IPS-NIHi7 (cell line): ENCODE measurements around the gene PTGES3.
"Not testable (repeated sequence)": the region's sequence is repeated elsewhere in the genome, so short reads cannot be mapped to it uniquely, and the experiment has no call there.

ENCODE experiments used
- DNase-seq: peaks from one replicate; pipeline ENCODE4 v3.0.0; 2012; ENCODE audit warnings: mixed read lengths; ENCODE audit errors: extremely low spot score

The PTGES3 gene

DNA sequence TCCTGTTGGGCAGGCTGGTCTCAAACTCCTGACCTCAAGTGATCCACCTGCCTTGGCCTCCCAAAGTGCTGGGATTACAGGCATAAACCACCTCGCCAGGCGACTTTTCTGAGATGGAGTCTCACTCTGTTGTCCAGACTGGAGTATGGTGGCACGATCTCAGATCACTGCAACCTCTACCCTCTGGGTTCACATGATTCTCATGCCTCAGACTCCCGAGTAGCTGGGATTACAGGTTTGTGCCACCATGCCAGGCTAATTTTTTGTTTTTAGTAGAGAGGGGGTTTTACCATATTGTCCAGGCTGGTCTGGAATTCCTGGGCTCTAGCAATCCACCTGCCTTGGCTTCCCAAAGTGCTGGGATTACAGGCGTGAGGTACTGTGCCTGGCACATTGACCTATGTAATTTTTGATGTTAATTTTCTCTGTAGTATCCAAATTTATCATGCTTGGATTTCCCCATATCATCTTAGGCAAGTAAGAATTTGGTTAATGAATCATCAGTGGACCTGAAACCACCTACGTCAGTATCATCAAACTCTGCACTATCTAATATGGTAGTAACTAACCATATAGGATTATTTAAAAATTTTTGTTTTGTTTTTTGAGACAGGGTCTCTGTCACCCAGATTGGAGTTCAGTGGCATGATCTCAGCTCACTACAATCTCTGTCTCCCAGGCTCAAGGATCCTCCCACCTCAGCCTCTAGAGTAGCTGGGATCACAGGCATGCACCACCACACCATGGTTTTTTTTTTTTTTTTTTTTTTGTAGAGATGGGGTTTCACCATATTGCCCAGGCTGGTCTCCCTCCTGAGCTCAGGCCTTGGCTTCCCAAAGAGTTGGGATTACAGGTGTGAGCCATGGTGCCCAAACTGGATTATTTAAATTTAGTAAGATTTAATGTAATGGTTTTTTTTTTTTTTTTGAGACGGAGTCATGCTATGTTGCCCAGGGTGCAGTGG lies 30.4 kb downstream of the PTGES3 start:
- no peak for DNase-seq

GRCh38 chr12:56653781-56654180 lies 34.3 kb downstream of the PTGES3 start:
- not testable (repeated sequence) for DNase-seq

DNA sequence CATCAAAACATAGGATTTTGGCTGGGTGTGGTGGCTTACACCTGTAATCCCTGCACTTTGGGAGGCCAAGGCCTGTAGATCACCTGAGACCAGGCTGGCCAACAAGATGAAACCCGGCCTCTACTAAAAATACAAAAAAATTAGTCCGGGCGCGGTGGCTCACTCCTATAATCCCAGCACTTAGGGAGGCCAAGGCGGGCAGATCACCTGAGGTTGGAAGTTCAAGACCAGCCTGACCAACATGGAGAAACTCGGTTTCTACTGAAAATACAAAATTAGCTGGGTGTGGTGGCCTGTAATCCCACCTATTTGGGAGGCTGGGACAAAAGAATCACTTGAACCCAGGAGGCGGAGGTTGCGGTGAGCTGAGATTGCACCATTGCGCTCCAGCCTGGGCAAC lies 40.1 kb downstream of the PTGES3 start:
- not testable (repeated sequence) for DNase-seq

DNA sequence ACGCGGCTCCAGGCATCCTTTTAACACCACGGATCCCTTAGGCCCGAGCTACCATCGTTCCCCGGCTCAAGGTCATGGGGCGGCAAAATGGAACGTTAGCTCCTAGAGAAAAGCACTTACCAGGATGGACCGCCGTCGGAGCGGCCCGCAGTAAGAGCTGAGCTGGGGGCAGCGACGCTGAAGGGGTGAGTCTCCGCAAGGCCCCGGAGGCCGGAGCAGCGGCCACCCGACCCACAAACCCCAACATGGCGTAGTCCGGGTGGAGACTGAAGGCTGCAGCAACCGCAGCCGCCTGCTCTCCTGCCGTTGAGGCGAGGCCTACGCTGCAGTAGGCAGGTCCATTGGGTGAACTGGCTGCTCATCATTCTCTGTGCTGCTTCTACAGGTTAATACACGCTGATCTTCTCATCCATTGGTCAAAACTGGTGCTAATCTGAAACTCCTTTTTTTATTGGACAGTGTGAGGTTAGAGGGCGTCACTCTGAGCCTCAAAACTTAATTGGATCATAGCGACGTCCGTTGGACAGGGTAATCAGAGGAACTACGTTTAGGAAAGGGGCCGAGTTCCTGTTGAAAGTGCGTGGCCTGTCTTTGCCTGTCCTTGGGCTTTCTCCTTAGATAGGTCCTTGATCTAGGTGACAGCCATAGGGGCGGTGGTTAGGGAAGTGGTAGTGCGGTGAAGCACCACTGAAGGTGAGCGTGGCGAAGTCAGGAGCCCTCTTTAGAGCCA lies 42.2 kb downstream of the PTGES3 start, which contains the start of gene ATP5F1B:
Gene ATP5F1B (minus strand): TSS at position 268 of the 730 bp plus-strand sequence. CDS start 21 bp downstream, at position 247.
- DNase-seq: peak; percentile 98

DNA sequence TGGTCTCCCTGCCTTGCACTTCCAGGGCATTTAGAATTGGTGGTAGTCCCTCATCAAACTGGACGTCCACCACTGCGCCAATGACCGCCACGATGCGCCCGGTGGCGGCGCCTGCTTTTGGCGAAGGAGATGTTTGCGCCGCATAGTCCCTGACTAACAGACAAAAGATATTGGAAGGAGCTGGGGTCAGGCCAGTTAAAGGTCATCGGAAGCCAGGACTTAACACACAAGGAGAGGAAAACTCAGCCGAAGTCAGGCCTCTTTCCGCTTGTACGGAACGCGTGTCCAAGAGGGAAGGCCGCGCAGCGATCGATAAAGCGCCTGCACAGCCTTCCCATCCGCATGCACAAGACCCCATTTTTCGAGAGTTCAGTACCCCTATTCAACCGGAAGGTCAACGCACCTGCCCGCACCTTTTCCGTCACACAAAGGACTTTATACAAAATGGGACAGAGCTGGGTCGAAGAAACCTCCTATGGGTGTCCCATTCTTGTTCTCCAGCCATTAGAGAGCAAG lies 42.8 kb downstream of the PTGES3 start:
- no peak for DNase-seq

DNA sequence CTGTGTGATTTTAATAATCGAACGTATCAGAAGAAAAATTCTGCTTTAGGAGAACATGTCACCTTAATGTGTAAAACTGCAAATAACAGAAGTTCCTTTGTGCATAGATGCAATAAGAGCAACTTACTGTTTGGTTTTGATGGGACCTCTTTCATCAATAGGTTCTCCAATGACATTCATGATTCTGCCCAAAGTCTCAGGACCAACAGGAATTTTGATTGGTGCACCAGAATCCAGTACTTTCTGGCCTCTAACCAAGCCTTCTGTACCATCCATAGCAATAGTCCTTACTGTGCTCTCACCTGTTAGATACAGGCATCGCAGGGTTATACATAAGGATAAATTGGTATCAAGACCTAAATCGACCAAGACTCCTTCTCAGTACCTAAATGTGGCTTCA lies 43.4 kb downstream of the PTGES3 start:
- no peak for DNase-seq

- DNase-seq: no peak
Measured at GRCh38 chr12:56641219-56641618, 46.9 kb downstream of the PTGES3 start.

DNA sequence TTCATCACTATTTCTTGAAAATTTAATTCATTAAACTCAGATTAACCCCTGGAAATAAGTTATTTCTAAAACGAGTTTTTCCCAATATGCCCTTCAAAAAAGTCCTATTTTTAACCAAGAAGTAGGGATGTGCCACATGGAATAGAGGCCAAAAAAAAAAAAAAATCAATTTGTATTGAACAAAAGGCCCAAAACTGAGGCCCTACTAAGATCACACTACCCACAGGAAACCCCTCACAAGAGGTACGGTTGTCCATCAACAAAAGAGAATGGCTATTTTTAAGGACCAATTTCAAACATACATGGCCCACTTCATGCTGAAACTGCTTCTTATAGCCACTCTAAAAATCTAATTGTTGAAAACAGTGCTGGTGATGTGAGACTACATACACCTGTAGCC lies 50.5 kb downstream of the PTGES3 start:
- no peak for DNase-seq

DNA sequence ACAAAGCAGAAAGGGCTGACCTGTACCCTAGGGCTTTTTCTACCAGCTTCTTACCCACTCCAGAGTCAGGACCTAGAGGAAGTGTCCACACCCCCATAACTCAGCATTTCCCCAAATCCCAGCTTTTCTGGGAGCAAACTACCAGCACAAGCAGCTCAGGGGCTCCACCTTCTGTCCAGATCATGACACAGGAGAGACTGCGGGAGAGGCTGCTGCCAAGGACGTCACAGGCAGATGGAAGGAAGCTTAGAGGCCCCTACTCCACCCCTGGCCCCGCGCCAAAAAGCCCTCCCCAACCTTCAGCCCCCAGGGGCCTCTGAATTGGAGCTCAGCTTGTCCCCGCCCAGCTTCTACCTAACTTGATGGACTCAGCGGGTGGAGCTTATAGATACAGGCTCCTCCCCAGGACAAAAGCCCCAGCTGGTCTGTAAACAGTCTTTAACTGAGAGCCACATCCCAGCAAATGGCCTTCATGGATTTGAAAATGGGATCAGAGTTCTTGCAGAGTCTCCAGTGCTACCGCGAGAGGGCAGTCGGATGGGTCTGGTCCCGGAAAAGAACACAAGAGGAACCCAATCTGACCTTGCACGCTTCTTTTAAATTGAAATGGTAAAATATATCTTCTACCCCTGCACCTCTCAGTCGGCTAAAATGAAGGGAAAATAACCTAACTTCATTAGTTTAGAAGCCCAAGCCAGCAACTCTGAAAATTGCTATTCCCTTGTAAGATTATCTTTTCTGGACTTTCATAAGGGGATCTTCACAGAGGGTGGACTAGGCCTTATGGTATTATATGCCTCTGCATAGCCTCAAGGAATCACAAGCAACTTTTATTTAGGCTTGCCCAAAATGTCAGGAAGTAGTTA lies 51.2 kb downstream of the PTGES3 start:
- DNase-seq: peak; percentile 92

DNA sequence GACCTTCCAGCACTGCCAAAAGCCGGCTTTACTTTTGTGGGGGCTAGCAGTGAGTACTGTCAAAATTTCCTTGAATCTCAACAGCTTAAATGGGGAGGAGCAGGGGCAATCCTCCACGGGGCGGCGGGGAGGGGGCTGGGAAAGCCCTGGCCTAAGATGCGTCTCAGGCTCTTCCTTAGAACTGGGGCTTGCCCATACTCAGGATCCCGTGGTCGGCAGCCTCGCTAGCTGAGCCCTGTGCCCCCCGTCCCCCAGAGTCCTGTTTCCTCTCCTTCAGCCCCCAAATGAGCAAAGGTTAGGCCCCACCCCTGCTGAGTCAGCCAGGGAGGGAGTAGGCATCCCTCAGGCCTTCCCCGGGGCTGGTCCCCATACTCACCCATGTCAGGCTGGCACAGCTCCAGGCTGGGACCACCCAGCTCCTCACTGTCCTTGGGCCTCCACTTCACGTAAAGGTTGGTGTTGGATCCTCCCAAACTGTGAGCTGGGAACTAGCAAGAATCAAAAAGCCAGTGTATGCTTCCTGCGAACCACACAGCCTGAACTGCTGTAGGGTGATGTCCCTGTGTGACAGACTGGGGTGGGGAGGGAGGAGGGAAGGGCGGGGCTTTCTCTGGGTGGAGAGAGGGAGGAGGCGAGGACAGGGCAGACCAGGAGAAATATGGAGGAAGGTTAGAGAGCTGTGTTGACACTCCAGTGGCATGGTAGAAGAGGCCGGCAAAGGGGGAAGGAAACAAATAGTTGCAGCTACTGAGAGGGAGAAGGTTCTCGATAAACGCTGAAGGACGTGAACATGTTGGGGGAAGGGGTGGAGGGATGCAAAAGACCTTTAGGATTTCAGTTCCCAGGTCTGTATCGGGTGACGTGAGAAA lies 52.0 kb downstream of the PTGES3 start:
- peak; percentile 73 for DNase-seq

GRCh38 chr12:56634837-56635791 lies 53.0 kb downstream of the PTGES3 start:
- DNase-seq: peak; percentile 69

DNA sequence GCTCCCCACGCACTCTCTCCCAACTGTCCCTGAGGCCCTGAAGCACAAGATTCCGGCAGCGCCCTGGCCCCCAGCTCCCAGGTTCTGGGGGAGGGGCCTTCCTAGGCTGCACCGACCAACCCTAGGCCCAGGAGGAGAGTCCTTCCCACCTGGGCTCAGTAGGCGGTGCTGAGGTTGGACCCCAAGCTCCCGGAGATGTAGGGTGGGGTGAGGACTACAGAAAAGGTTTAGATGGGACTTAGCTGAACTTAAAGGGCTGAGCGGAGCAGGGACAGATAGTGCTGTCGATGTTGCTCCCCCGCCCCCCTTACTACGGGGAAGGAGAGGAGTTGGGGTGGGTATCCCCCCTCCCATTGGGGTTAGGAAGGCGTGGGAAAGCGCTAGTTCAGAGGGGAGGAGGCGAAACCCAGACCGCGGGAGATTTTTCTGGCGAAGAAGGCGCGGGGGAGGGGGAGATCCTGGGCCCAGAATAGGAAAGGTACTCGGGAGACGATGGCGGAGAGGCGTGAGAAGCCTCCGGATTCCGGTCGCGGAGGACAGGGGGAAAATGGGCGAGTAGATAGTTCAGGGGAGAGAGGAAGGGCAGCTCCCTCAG lies 53.7 kb downstream of the PTGES3 start:
- DNase-seq: peak; percentile 76

DNA sequence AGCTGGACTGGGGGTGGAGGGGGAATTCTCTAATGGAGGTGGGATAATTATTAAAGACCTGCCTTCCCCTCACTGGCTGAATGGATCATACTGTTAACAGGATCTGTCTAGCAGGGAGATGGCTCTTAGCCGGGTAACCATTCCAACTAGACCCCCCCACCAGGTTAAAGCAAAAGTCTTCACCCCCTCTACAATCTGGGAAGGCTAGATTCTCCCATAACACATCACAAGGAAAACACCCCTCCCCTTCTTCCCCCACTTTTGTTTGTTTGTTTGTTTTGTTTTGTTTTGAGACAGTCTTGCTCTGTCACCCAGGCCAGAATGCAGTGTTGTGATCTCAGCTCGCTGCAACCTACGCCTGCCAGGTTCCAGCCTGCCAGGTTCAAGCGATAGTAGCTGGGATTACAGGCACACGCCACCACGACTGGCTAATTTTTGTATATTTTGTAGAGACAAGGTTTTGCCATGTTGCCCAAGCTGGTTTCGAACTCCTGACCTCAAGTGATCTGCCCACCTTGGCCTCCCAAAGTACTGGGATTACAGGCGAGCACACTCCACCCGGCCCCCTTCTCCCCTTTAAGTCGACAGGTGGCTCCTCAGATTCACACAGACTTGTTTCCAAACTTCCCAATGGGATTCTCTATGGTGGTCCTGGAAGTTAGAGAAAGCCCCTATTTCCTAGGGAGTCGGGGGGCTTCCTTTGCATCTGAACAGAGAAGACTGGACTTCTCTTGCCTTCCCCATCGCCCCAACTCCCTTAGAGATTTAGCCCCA lies 54.4 kb downstream of the PTGES3 start:
- DNase-seq: no peak

GRCh38 chr12:56632701-56633467 lies 55.2 kb downstream of the PTGES3 start:
- no peak for DNase-seq

GRCh38 chr12:56631790-56632700 lies 56.0 kb downstream of the PTGES3 start:
- peak; percentile 83 for DNase-seq

- peak; percentile 95 for DNase-seq
Measured at GRCh38 chr12:56630180-56630632, 57.9 kb downstream of the PTGES3 start, which contains the start of gene BAZ2A. Gene BAZ2A (minus strand): TSS chr12:56630326. CDS start chr12:56617530, 12,796 bp downstream.
